ENCODE measurements around the gene ATRIP.

Gene ATRIP

GRCh38 chr3:48409291-48410201, 37.0 kb upstream of the ATRIP start:
- DNase-seq (ENCODE audit: low read depth in 2 of 2), result no peak

- DNase-seq (ENCODE audit: low read depth in 2 of 2), result no peak
Observed at GRCh38 chr3:48410205-48411040, 36.1 kb upstream of the ATRIP start.

- DNase-seq (ENCODE audit: low read depth in 2 of 2), result no peak
Observed at GRCh38 chr3:48411041-48411588, 35.4 kb upstream of the ATRIP start.

GRCh38 chr3:48411606-48412374, 34.7 kb upstream of the ATRIP start:
- no peak for DNase-seq (ENCODE audit: low read depth in 2 of 2)

- DNase-seq (ENCODE audit: low read depth in 2 of 2), result no peak
Observed at GRCh38 chr3:48412375-48413001, 34.0 kb upstream of the ATRIP start.

- no peak for DNase-seq (ENCODE audit: low read depth in 2 of 2)
Observed at GRCh38 chr3:48413086-48413485, 33.5 kb upstream of the ATRIP start.

GRCh38 chr3:48413611-48414010, 32.9 kb upstream of the ATRIP start:
- no peak for DNase-seq (ENCODE audit: low read depth in 2 of 2)

GRCh38 chr3:48414376-48415250, 31.9 kb upstream of the ATRIP start:
- DNase-seq (ENCODE audit: low read depth in 2 of 2), result no peak

- no peak for DNase-seq (ENCODE audit: low read depth in 2 of 2)
Observed at GRCh38 chr3:48415251-48415953, 31.1 kb upstream of the ATRIP start.

- DNase-seq (ENCODE audit: low read depth in 2 of 2), result no peak
Observed at GRCh38 chr3:48416091-48416505, 30.4 kb upstream of the ATRIP start.

GRCh38 chr3:48416546-48416945, 30.0 kb upstream of the ATRIP start:
- DNase-seq (ENCODE audit: low read depth in 2 of 2), result no peak

- no peak for DNase-seq (ENCODE audit: low read depth in 2 of 2)
Observed at GRCh38 chr3:48417529-48418108, 28.9 kb upstream of the ATRIP start.

- no peak for DNase-seq (ENCODE audit: low read depth in 2 of 2)
Observed at GRCh38 chr3:48418140-48418539, 28.4 kb upstream of the ATRIP start.

- DNase-seq (ENCODE audit: low read depth in 2 of 2), result no peak
Observed at GRCh38 chr3:48418651-48419050, 27.9 kb upstream of the ATRIP start.

GRCh38 chr3:48419149-48419548, 27.4 kb upstream of the ATRIP start:
- no peak for DNase-seq (ENCODE audit: low read depth in 2 of 2)

- DNase-seq (ENCODE audit: low read depth in 2 of 2), result no peak
Observed at GRCh38 chr3:48419597-48419996, 26.9 kb upstream of the ATRIP start.

- DNase-seq (ENCODE audit: low read depth in 2 of 2), result no peak
Observed at GRCh38 chr3:48420561-48420960, 26.0 kb upstream of the ATRIP start.

- no peak for DNase-seq (ENCODE audit: low read depth in 2 of 2)
Observed at GRCh38 chr3:48422272-48422671, 24.3 kb upstream of the ATRIP start.

GRCh38 chr3:48422681-48423080, 23.9 kb upstream of the ATRIP start:
- DNase-seq (ENCODE audit: low read depth in 2 of 2), result no peak
